DOHH2 (cell line): ENCODE data around the gene SPPL2B.

Experiments
- EZH2phosphoT487 ChIP-seq: fragments of 200-600 bp; sonication (generic); IDR thresholded peaks from 2 replicates; pipeline ENCODE4 v1.6.1; 2017; ENCODE audit warnings: borderline replicate concordance, mild to moderate bottlenecking, antibody characterized with exemption, low read length, moderate library complexity, mixed read lengths
- TF ChIP-seq, protein P1 (sequence below): fragments of 200-600 bp; sonication (generic); IDR thresholded peaks from one replicate; pipeline ENCODE4 v1.5.1; 2014; ENCODE audit warnings: antibody characterized with exemption, mild to moderate bottlenecking, low read depth, low read length; ENCODE audit not compliant: poor library complexity, severe bottlenecking

DNA sequence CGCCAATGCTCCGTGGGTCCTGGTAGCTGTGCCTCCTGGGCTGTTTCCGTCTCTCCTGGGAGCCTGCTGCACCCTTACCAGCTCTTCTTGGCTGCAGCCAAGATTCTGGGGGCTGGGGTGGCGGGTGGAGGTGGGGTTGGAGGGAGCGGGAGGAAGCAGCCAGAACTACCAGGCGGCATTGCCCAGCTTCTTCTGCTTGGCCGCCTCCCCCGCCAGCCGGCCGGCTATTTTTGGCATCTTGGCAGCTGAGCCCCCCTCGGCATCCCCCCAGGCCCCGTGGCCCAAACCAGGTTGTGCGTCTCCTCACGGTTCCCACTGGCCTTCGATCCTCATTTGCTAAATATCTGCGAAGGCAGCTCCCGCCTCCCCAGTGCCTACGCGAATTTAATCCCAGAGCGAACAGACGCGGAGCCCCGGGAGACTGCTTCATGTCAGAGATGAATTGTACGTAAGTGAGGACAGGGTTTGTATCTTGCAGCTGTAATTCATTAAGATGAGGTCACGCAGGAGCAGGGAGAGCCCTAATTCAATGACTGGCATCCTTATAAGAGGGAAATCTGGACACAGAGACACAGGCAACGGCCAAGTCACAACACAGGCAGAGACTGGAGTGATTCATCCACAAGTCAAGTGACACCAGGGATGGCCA lies 33.7 kb upstream of the SPPL2B start:
- TF ChIP-seq, protein P1, sequence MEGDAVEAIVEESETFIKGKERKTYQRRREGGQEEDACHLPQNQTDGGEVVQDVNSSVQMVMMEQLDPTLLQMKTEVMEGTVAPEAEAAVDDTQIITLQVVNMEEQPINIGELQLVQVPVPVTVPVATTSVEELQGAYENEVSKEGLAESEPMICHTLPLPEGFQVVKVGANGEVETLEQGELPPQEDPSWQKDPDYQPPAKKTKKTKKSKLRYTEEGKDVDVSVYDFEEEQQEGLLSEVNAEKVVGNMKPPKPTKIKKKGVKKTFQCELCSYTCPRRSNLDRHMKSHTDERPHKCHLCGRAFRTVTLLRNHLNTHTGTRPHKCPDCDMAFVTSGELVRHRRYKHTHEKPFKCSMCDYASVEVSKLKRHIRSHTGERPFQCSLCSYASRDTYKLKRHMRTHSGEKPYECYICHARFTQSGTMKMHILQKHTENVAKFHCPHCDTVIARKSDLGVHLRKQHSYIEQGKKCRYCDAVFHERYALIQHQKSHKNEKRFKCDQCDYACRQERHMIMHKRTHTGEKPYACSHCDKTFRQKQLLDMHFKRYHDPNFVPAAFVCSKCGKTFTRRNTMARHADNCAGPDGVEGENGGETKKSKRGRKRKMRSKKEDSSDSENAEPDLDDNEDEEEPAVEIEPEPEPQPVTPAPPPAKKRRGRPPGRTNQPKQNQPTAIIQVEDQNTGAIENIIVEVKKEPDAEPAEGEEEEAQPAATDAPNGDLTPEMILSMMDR, result no peak
- no peak for TF ChIP-seq EZH2phosphoT487
